GM12892 (cell line): ENCODE data around the gene COG7.

Experiments
- POLR2A ChIP-seq: IDR thresholded peaks from 2 replicates; pipeline ENCODE4 v1.6.1; 2011; ENCODE audit warnings: low read depth, low read length, control low read depth
- POLR2AphosphoS5 ChIP-seq: IDR thresholded peaks from 2 replicates; pipeline ENCODE4 v1.6.1; 2011; ENCODE audit warnings: low read depth, low read length, control low read depth

GRCh38 chr16:23357761-23358290, 95.2 kb downstream of the COG7 start:
- TF ChIP-seq POLR2AphosphoS5 (no peak), POLR2A (no peak)
